ENCODE data around the gene ITPR2.

DNA sequence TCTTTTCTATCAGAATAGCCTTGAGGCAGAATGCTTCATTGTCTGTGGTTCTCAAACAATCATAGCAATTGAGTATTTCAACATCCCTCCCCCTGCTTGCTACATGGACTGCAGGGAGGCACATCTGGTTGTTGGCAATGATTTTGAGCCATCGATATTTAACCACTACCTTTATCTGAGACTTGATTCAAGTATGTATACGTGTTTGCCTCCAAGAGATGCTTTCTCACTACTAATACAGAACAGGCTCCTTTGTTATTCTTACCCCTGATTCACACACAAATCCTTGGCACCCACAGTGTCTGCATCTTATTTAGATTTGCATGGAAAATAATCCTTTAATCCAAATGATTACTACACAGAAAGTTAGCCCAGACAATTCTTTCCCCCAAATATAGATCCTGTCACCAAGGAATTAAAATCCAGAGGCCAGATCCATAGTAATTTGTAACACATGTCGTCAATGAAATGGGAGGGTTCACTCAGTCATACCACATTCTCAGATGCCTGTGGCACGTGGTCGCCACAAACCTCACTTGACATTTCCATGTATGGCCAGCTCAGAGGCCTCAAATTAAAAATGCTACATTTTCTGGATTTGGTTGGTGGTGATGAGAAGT lies 199.3 kb downstream of the ITPR2 start:
- TF ChIP-seq ZHX1 (CRISPR knock-in tag; IDR thresholded peaks at IDR 0.05; ENCODE audit: low read depth) (no peak), POLR2A (IDR thresholded peaks at IDR 0.05; ENCODE audit: insufficient read depth in 1 of 2, low read depth in 2 of 2, low read length in 2 of 2) (no peak), PRDM15 (CRISPR knock-in tag; IDR thresholded peaks at IDR 0.05) (no peak), PHB2 (IDR thresholded peaks at IDR 0.05; ENCODE audit: partially characterized antibody) (no peak), FOXM1 (CRISPR knock-in tag; IDR thresholded peaks at IDR 0.05) (no peak), CREB3 (CRISPR knock-in tag; IDR thresholded peaks at IDR 0.05) (no peak)
